GM10248 (cell line): ENCODE results near the gene OGA.

ENCODE experiments used
- CTCF ChIA-PET: fragments of 300-600 bp; sonication (Branson Sonifier 250); formaldehyde crosslinking; extraction: SDS; loops from one replicate; lab custom pipeline; 2021; ENCODE audit warnings: antibody characterized with exemption; lab: Yijun Ruan, JAX
- POLR2A ChIA-PET: fragments of 350-650 bp; sonication (Branson Sonifier 250); formaldehyde crosslinking; extraction: SDS; loops from one replicate; lab custom pipeline; 2020; ENCODE audit warnings: antibody characterized with exemption; lab: Yijun Ruan, JAX
- DNase-seq: peaks from one replicate; pipeline ENCODE4 v3.0.0; 2012; ENCODE audit errors: extremely low spot score
- CTCF ChIP-seq: IDR thresholded peaks from 2 replicates; pipeline ENCODE4 v1.5.1; 2012; ENCODE audit warnings: mild to moderate bottlenecking, low read depth; ENCODE audit errors: extremely low read depth, missing control alignments, control extremely low read depth

OGA gene

DNA sequence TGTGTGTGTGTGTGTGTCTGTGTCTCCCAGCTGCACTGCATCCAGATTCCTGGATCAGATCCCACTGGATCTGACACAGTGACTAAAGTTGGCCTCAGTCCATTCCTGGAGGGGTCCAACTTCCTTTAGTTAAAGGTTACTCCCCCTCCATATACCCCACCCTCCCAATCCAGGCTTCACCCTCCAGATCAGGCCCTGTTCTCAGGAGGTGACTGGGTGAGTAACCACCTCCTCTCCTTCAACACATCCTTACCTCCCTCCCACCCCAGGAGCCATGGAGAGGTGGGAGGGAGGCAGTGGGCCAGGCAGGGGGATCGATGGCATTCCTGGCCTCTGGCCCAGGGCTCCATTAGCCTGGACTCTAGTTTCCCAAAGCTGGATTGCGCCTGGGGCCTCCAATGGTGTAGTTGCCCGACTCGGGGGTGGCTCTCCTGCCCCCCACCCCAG lies 14.1 kb upstream of the OGA start:
- no peak for DNase-seq
- ChIA-PET CTCF (interaction anchor here (1.1 to 22.9 kb wide), 4 partner anchors 8 to 240 kb away, joined by 4 to 831 read pairs (median 258); partner anchors contain the start of genes HPS6 and KCNIP2), POLR2A (no interaction called here)
- no peak for TF ChIP-seq CTCF

DNA sequence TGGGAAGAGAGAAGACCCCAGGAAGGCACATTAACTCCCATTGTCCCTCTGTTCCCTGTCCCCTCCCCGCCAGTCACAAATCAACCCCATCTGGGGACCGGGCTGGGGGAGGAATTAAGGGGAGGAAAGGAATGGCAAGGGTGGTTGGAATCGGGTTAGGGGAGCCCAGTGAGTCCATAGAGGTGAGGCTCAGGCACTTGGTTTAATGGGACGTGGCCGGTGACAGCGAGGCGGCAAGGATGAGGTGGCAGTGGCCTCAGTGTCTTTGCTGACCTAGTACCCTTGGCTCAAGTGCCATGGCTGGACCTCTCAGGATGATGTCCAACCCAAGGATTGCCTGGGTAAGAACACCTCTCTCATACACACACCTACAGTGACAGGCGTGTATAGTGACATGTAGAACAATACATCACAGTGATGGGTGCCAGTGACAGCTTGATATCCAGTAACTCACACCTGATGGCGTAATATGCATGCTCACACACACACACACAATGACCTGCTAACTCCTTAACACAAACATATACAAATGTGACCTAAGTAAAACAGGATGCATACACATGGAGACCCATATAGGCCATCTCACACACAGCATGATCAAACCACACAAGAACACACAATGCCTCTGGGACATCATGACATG lies 13.0 kb upstream of the OGA start:
- ChIA-PET POLR2A (no interaction called here), CTCF (interaction anchor here (4.3 to 22.9 kb wide), 3 partner anchors 9 to 241 kb away, joined by 33 to 831 read pairs (median 484); partner anchors contain the start of gene HPS6)
- DNase-seq, result no peak
- no peak for TF ChIP-seq CTCF

DNA sequence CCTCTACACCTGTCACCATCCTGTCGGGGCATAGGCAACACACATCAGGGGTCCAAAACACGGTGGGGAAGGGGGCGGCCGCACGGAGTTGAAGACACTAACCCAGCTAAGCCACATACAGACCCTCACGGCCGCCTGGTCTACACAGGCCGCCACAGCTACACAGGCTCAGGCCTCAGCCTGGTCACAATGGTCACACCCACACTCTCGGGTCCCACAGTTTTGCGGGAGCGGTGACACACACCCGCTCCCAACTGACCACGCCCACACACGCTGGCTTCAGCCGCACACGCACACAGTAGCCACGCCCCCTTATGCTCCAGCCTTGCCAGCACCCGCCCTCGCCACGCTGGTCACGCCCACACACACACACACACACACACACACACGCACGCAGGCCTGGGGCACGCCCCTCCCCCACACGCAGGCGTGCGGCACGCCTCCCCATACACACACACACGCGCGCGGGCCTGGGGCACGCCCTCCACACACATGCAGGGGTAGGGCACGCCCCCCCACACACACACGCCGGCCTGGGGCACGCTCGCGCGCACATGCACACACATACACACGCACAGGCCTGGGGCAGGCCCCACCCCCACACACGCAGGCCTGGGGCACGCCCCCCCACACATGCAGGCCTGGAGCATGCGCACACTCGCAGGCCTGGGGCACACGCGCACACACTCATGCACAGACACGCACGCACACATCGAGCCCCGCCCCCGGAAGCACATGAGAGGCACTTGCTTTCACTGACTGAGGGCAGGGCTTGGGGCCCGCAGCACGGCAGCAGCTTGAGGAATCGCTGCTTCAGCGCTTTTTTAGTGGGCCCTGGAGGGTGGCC lies 12.3 kb upstream of the OGA start:
- POLR2A ChIA-PET, result interaction anchor here (1.3 kb wide), 1 partner anchor 12 kb away, joined by 5 read pairs; the partner anchor contains the start of gene OGA
- DNase-seq, result peak; percentile 88
- CTCF ChIA-PET, result interaction anchor here (0.9 to 22.9 kb wide), 3 partner anchors 10 to 242 kb away, joined by 3 to 484 read pairs (median 33); partner anchors contain the start of genes HPS6 and OGA
- no peak for TF ChIP-seq CTCF

DNA sequence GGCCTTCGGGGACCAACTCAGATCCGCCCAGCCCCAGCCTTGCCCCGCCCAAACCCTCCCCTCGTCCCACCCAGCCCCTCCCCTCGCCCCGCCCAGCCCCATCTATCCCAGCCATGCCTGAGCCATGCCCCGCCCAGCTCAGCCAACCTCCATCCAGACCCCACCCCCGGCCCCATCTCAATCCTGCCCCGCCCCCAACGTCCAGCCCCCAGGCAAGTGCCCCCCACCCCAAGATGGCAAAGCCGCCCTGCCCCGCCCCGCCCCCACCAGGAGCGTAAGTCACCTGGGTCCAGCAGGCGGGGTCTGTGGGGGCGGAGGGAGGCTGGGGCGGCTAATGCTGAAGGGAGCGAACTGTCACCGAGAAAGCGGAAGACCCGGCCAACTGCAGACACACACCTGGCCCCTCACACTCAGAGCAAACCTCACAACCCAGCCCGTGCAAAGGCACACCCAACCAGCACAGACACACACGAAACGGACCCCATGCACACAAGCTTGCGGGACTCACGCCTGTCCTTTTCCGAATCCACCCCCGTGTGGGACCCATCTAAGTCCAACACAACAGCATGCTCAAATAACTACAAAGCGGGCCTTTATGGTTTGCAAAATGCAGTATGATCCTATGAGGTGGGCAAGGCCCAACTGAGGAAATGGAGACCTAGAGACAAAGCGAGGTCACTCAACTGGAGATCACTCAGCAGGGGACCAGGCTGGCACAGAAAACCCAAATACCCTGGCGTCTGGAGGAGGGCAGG lies 11.5 kb upstream of the OGA start:
- ChIA-PET POLR2A (interaction anchor here (1.3 kb wide), 1 partner anchor 11 kb away, joined by 5 read pairs; the partner anchor contains the start of gene OGA), CTCF (interaction anchor here (0.8 to 22.9 kb wide), 4 partner anchors 11 to 242 kb away, joined by 3 to 484 read pairs (median 18); partner anchors contain the start of genes HPS6 and OGA)
- DNase-seq, result peak; percentile 95
- no peak for TF ChIP-seq CTCF

DNA sequence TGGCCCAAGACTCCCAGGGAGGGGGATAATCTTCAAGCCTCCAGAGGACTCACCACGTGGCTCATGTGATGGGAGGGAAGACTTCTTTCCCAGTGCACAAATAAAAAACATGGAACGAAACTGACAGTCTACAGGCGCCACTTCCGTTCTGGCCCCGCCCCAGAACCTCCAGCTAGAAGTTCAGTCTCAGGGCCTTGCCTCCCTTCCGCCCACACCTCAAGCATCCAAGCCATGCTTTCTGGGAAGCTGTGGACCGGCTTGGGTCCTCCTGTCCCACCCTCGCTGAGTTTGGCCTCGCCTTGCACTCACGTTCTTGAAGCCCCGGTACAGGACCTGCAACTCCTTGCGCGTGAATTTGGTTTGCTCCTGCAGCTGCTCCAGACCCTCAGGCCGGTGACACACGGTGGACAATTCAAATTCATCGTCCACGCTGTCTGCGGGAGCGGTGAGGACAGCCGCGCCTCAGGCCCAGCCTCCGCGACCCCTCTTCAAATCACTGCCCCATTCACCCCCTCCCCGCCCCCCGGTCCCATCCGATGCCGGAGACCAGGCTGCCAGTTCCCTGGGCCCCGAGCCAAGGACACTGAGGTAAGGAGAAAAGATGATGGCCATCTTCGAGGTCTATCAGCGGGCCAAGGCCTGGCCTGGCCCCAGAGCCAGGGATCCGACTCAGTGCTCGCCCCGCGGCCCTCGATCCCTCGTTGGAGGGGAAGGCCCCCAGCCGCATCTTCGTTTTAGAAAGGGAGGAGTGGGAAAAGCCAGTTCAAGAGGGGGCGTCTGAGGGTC lies 10.7 kb upstream of the OGA start:
- ChIA-PET POLR2A (interaction anchor here (1.3 to 1.4 kb wide), 2 partner anchors 11 kb away, joined by 3 to 5 read pairs; partner anchors contain the start of gene OGA), CTCF (interaction anchor here (0.8 to 22.9 kb wide), 5 partner anchors 10 to 243 kb away, joined by 3 to 484 read pairs (median 16); partner anchors contain the start of gene HPS6)
- DNase-seq, result no peak
- no peak for TF ChIP-seq CTCF
